Measurements from ENCODE around the gene DIPK1B. TPM values are rescaled to one million over a fixed set of nuclear protein-coding genes. Genes with fewer than 3 reads are reported as not detected.
A peak's percentile ranks its signal among the peaks of the same experiment; 100 is the strongest.
"Not testable (repeated sequence)": the region's sequence is repeated elsewhere in the genome, so short reads cannot be mapped to it uniquely, and the experiment has no call there.

DIPK1B gene
- total and polyA plus RNA-seq, 3 donors from 2014 or later = 23.3 to 36.2 (median 28.7) TPM

- DNase-seq = no peak
- no peaks in the 10 kb centered on the region for H3K9me3 ChIP-seq
- H3K27me3 ChIP-seq = no peaks in the 10 kb centered on the region
- no peak overlapping the region for H3K27ac ChIP-seq
- 91 to 100% methylated on average over 3 to 24 of the region's 24 CpGs for WGBS, 2 donors
- H3K4me1 ChIP-seq = peaks cover 20% of the 10 kb centered on the region
- no peak for TF ChIP-seq POLR2A (IDR thresholded peaks at IDR 0.05)
- no peak for TF ChIP-seq CTCF (IDR thresholded peaks at IDR 0.05)
- H3K36me3 ChIP-seq (ENCODE audit: low read depth, missing control alignments) = no peaks in the 10 kb centered on the region
- intact Hi-C loops (cut with DNase I; ENCODE audit: low total_unique reads) = no loop called here
- no peak overlapping the region for H3K4me3 ChIP-seq
Measured at GRCh38 chr9:136709454-136710109, 2.8 kb upstream of the DIPK1B start.

- Histone ChIP-seq H3K36me3 (ENCODE audit: low read depth, missing control alignments) (no peaks in the 10 kb centered on the region), H3K4me3 (no peak overlapping the region), H3K27ac (no peak overlapping the region), H3K9me3 (no peaks in the 10 kb centered on the region), H3K4me1 (peaks cover 20% of the 10 kb centered on the region), H3K27me3 (no peaks in the 10 kb centered on the region)
- TF ChIP-seq CTCF (IDR thresholded peaks at IDR 0.05) (no peak), POLR2A (IDR thresholded peaks at IDR 0.05) (no peak)
- intact Hi-C loops (cut with DNase I; ENCODE audit: low total_unique reads) = no loop called here
- no peak for DNase-seq
- WGBS, 2 donors = 90 to 92% methylated on average over 7 of the region's 7 CpGs
Measured at GRCh38 chr9:136710543-136710942, 1.8 kb upstream of the DIPK1B start.

GRCh38 chr9:136711219-136711648, 1.1 kb upstream of the DIPK1B start:
- intact Hi-C loops (cut with DNase I; ENCODE audit: low total_unique reads); H3K27ac ChIP-seq: not testable (repeated sequence)
- 55 to 57% methylated on average over 4 of the region's 4 CpGs for WGBS, 2 donors

GRCh38 chr9:136712690-136713544, 545 bp downstream of the DIPK1B start:
- intact Hi-C loops (cut with DNase I; ENCODE audit: low total_unique reads) = no loop called here
- peaks cover 20% of the 10 kb centered on the region for H3K4me1 ChIP-seq
- no peaks in the 10 kb centered on the region for H3K9me3 ChIP-seq
- 3 to 5% methylated on average over 6 to 55 of the region's 56 CpGs for WGBS, 2 donors
- no peak for DNase-seq
- peak overlapping the region; percentile 24 to 61 for H3K27ac ChIP-seq
- H3K27me3 ChIP-seq = no peaks in the 10 kb centered on the region
- peak overlapping the region; percentile 59 to 70 for H3K4me3 ChIP-seq
- H3K36me3 ChIP-seq (ENCODE audit: low read depth, missing control alignments) = no peaks in the 10 kb centered on the region
- TF ChIP-seq CTCF (IDR thresholded peaks at IDR 0.05) = no peak
- no peak for TF ChIP-seq POLR2A (IDR thresholded peaks at IDR 0.05)

More at GRCh38 chr9:136711219-136711648, 1.1 kb upstream of the DIPK1B start:
- H3K27me3 ChIP-seq; H3K36me3 ChIP-seq (ENCODE audit: low read depth, missing control alignments); H3K9me3 ChIP-seq; DNase-seq: not testable (repeated sequence)
- H3K4me1 ChIP-seq = peaks cover 20% of the 10 kb centered on the region
- H3K4me3 ChIP-seq = peak overlapping the region in 1 of 2 donors; percentile 61

GRCh38 chr9:136713550-136713949, 1.2 kb downstream of the DIPK1B start:
- no peak for DNase-seq
- TF ChIP-seq CTCF (IDR thresholded peaks at IDR 0.05) (no peak), POLR2A (IDR thresholded peaks at IDR 0.05) (no peak)
- 62% methylated on average over 8 of the region's 8 CpGs; no CpG with 5 or more reads in 1 of the 2 donors for WGBS, 2 donors
- H3K27me3 ChIP-seq = no peaks in the 10 kb centered on the region
- H3K9me3 ChIP-seq = no peaks in the 10 kb centered on the region
- no peaks in the 10 kb centered on the region for H3K36me3 ChIP-seq (ENCODE audit: low read depth, missing control alignments)
- intact Hi-C loops (cut with DNase I; ENCODE audit: low total_unique reads) = no loop called here
- H3K4me3 ChIP-seq = peak overlapping the region in 1 of 2 donors; percentile 70
- H3K4me1 ChIP-seq = peaks cover 20% of the 10 kb centered on the region
- no peak overlapping the region for H3K27ac ChIP-seq
